ENCODE results near the gene AGPS. TPM values are rescaled to one million over a fixed set of nuclear protein-coding genes. Genes with fewer than 3 reads are reported as not detected.

The AGPS gene
- polyA plus RNA-seq, 1 experiment: 6.9 TPM

DNA sequence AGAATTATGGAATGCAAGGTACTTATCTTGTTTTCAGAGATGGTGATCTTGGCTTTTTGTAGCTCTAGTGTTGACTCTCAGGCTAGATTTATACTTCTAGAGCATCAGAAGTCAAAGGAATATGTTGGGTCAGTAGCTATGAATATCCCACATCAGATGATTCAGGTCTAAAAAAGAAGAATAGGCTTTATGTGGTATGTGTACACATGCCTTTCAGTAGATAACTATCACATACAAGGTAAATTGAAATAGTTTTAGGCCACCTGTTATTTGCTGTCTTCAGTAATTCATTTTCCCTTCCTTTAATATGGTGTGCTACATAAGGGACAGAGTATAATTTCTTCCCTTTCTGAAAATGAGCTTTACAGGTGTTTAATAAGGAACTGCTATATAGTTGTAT lies 142.4 kb downstream of the AGPS start:
- no peak for DNase-seq (ENCODE audit: low read depth)
- ChIA-PET POLR2A (interaction anchor here (0.7 kb wide), 1 partner anchor 39 kb away, joined by 3 read pairs; no protein-coding TSS in a partner anchor), CTCF (interaction anchor here (1.2 kb wide), 1 partner anchor 25 kb away, joined by 3 read pairs; no protein-coding TSS in a partner anchor)
- H3K27me3 ChIP-seq (ENCODE audit: control insufficient read depth, insufficient read depth, low read length): no peaks in the 10 kb centered on the region
- H3K4me3 ChIP-seq (ENCODE audit: low read depth, low read length): no peak overlapping the region
- no peaks in the 10 kb centered on the region for H3K36me3 ChIP-seq (ENCODE audit: control insufficient read depth, insufficient read depth, low read length)
- TF ChIP-seq, protein P1, sequence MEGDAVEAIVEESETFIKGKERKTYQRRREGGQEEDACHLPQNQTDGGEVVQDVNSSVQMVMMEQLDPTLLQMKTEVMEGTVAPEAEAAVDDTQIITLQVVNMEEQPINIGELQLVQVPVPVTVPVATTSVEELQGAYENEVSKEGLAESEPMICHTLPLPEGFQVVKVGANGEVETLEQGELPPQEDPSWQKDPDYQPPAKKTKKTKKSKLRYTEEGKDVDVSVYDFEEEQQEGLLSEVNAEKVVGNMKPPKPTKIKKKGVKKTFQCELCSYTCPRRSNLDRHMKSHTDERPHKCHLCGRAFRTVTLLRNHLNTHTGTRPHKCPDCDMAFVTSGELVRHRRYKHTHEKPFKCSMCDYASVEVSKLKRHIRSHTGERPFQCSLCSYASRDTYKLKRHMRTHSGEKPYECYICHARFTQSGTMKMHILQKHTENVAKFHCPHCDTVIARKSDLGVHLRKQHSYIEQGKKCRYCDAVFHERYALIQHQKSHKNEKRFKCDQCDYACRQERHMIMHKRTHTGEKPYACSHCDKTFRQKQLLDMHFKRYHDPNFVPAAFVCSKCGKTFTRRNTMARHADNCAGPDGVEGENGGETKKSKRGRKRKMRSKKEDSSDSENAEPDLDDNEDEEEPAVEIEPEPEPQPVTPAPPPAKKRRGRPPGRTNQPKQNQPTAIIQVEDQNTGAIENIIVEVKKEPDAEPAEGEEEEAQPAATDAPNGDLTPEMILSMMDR (IDR thresholded peaks at IDR 0.05; ENCODE audit: insufficient read depth, low read depth, low read length): no peak

GRCh38 chr2:177535958-177536504 lies 143.5 kb downstream of the AGPS start:
- Histone ChIP-seq H3K36me3 (ENCODE audit: control insufficient read depth, insufficient read depth, low read length) (no peaks in the 10 kb centered on the region), H3K4me3 (ENCODE audit: low read depth, low read length) (no peak overlapping the region), H3K27me3 (ENCODE audit: control insufficient read depth, insufficient read depth, low read length) (no peaks in the 10 kb centered on the region)
- TF ChIP-seq, protein P1 (IDR thresholded peaks at IDR 0.05; ENCODE audit: insufficient read depth, low read depth, low read length): no peak
- ChIA-PET CTCF (no interaction called here), POLR2A (no interaction called here)
- DNase-seq (ENCODE audit: low read depth): no peak

GRCh38 chr2:177537213-177537612 lies 144.6 kb downstream of the AGPS start:
- Histone ChIP-seq H3K27me3 (ENCODE audit: control insufficient read depth, insufficient read depth, low read length) (no peaks in the 10 kb centered on the region), H3K36me3 (ENCODE audit: control insufficient read depth, insufficient read depth, low read length) (no peaks in the 10 kb centered on the region), H3K4me3 (ENCODE audit: low read depth, low read length) (no peak overlapping the region)
- TF ChIP-seq, protein P1 (IDR thresholded peaks at IDR 0.05; ENCODE audit: insufficient read depth, low read depth, low read length): no peak
- no peak for DNase-seq (ENCODE audit: low read depth)
- CTCF ChIA-PET: no interaction called here
- POLR2A ChIA-PET: no interaction called here

DNA sequence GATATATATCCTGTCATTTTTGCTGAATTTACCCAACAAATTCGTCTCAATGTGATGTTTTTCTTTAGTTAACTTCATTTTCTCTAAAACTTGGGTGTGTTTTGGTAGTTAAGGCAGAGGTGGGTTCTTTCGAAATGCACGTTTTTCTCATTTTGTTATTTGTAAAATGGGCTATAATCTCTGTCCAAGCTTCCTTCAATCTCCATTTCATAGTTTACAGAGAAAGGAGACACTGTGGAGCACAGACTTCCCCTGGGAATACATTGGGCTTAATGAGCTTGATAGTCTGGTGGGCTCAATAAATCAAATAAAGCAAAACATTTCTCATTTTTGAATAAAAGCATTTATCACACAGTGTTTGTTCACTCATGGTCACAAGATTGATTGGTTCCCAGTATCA lies 145.1 kb downstream of the AGPS start:
- TF ChIP-seq, protein P1 (IDR thresholded peaks at IDR 0.05; ENCODE audit: insufficient read depth, low read depth, low read length): no peak
- Histone ChIP-seq H3K4me3 (ENCODE audit: low read depth, low read length) (no peak overlapping the region), H3K27me3 (ENCODE audit: control insufficient read depth, insufficient read depth, low read length) (no peaks in the 10 kb centered on the region), H3K36me3 (ENCODE audit: control insufficient read depth, insufficient read depth, low read length) (no peaks in the 10 kb centered on the region)
- no peak for DNase-seq (ENCODE audit: low read depth)
- ChIA-PET POLR2A (no interaction called here), CTCF (no interaction called here)

GRCh38 chr2:177538323-177538722 lies 145.8 kb downstream of the AGPS start:
- Histone ChIP-seq H3K36me3 (ENCODE audit: control insufficient read depth, insufficient read depth, low read length) (no peaks in the 10 kb centered on the region), H3K27me3 (ENCODE audit: control insufficient read depth, insufficient read depth, low read length) (no peaks in the 10 kb centered on the region), H3K4me3 (ENCODE audit: low read depth, low read length) (no peak overlapping the region)
- POLR2A ChIA-PET: no interaction called here
- CTCF ChIA-PET: no interaction called here
- no peak for DNase-seq (ENCODE audit: low read depth)
- TF ChIP-seq, protein P1 (IDR thresholded peaks at IDR 0.05; ENCODE audit: insufficient read depth, low read depth, low read length): no peak
